Measurements from ENCODE around the gene AZIN2. TPM values are rescaled to one million over a fixed set of nuclear protein-coding genes. Genes with fewer than 3 reads are reported as not detected.
"Not testable (repeated sequence)": the region's sequence is repeated elsewhere in the genome, so short reads cannot be mapped to it uniquely, and the experiment has no call there.

Gene AZIN2
- total RNA-seq = 5.1 and 5.5 TPM in 2 replicates

DNA sequence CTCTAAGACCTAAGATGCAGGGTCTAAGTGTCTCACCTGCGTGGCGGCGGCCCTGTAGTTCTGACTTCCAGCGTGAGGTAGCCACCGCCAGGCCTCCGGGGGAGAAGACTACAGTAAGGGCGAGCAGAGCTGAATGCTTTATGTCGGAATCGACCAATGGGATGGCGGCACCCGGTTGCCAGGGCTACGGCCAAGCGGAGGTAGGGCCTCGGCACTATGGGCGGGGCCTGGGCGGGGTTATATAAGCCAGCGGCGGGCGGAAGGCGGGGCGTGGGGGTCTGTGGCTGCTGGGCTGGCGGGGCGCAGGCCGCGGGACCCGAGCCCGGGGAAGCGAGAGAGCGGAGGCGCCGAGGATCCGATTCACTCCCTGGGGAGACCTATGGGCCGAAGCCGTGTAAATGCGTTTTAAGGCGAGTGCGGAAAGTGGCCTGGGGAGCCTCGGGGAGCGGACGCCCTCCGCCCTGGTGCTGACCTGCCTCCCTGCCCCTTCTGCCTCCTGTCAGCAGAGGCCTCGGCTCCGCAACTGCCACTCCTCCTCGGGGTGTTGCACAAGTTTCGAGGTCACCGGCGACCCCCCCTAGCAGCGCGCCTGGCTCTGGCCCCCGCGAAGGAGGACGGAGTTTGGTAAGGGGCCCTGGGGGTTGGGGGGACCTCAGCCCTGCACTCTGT is at the start of gene AZIN2:
Gene AZIN2 (plus strand): TSS at position 269 of the 669 bp plus-strand sequence. CDS start 1,097 bp downstream, outside the sequence.
- intact Hi-C loops (cut with micrococcal nuclease) = loop anchor here (1.0 to 5.0 kb wide), 12 partner anchors 18 to 1594 kb away; partner anchors contain the start of genes BSDC1, RBBP4 and ZBTB8OS

DNA sequence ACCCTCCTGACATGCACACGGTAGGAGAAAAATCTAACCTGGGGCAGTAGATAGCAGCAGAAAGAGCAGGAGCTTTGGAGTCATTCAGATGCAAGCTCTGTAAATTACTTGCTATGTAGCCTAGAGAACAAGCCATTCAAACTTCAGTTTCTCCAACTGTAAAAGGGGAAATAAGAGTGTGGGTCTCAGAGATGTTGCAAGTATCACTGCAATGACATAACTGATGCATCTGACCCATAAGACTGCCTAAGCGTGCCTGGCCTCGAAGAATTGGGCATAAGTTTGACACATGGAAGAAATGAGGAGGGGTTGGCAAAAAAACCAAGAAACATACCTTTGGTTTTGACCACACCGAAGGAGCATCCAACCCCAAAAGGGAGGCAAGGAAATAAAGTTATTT is 49.4 kb upstream of the AZIN2 start:
- intact Hi-C loops (cut with micrococcal nuclease) = no loop called here

DNA sequence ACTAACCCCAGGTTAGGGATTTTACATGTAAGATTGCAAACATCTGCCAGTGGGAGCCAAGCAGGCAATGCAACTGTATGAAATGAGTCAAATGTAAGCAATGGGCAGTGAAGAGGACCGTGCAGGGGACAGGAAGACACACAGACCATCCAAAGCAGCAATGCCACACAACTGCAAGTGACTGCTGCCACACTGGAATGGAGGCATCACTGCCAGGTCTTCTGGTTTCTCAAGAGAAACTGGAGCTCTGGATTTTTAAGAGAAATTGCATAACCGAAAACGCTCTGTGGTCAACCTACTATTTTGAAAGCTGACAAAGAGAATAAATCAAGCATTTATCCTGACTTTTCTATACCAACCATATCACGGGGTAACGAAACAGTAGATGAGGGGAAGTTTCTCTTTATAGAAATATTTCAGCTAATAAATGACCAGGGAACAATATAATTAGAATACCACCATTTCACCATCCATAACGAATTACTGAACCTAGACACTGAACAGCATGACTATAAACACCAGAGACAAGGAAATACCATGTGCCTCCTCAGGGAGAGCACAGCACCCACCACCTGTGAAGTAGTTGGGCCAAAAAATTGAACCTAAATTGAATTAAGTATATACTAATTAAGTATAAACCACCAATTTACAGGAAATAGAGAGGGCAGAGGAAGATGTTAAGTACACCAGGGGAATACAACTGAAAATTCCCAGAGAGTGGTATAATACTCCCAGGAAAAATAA is 48.7 kb upstream of the AZIN2 start:
- intact Hi-C loops (cut with micrococcal nuclease) = loop anchor here (1.0 kb wide), 1 partner anchor 36 kb away; no protein-coding TSS in a partner anchor

DNA sequence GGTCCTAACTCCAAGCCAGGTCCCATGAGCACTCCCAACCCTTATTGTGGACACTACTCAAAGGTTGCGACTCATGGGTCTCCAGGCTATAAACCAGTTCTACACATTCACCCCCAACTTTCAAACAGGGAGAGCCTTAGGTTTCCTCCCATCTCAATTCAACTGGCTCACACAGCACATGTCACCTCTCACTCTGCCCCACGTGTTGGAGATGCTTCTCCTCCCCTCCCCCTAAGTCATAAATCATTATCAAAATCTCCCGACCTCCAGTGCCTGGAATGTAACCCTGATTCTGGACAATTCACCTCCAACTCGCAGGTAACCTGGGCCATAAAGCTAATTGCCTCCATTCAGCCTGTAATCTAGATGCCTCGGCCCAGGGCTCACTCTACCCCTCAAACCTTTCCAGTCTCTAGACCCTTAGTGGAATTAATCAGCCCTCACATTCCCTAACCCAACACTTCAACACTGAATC is 44.9 kb upstream of the AZIN2 start:
- intact Hi-C loops (cut with micrococcal nuclease) = loop anchor here (1.0 to 5.0 kb wide), 9 partner anchors 11 to 1739 kb away; partner anchors contain the start of genes BSDC1, RBBP4, S100PBP and SNRNP40

DNA sequence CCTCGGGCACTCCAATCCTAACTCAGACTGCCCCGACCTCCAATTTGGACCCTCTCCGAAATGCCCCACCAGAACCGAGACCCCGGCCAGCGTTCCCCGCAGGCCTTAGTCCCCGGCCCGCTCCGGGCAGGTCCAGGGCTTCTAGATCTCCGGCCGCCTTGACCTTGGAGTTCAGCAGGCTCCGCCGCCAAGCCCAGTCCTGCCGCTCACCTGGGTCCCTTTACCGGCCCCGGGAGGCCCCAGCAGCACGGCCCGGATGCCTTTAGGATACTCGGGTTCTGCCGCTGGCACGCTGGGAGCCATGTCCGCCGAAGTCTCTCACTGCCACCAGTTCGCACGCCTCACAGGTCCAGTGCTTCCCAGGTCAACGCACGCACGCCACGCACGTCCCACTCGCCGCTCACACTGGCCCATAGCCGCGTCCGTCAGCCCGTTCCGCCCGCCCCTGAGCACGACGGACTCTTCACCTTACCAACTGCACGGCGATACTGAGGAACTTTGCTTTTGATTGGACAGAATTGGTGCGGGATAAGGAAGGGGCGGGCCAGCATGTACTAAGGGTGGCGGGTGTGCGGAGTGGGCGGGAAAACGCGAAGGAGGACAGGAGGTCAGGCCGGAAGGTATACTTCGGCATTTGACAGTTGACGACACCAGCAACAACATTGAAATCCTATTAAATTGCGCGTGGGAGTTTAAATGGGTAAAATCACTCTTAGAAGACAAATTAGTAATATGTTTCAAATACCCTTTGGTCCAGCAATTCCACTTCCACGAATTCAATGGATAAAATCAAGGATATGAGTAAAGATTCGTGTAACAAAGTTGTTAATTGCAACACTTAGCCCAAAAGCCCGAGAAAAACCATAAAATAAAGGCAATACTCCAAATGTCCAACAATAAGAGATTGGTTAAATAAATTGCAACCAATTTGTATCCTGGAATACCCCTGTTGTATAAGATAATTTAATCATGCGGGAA is 44.1 kb upstream of the AZIN2 start, which contains the start of gene AK2:
Gene AK2 (minus strand): TSS at position 358 of the 978 bp plus-strand sequence. CDS start 55 bp downstream, at position 303.
- intact Hi-C loops (cut with micrococcal nuclease) = loop anchor here (1.0 to 5.0 kb wide), 14 partner anchors 12 to 1740 kb away; partner anchors contain the start of genes AZIN2, BSDC1, RBBP4 and RNF19B

DNA sequence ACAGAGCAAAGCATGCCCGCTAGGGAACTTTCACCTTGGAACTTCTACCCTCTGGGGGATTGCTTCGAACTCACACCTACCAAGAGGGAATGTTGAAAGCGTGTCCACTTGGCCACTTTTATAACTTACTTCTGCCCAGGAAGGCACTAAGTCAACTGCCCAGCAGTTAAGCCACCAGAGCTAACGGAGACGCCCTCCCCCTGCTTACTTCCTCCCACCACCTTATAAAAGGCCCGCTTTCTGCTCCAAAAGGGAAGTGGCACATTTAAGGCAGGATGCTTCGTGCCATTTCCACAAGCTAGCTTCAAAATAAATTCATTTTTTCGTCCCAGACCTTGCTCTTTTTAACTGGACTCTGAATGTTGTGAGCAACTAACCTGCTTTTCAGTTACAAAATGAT is 41.1 kb upstream of the AZIN2 start:
- intact Hi-C loops (cut with micrococcal nuclease) = loop anchor here (5.0 kb wide), 2 partner anchors 432 to 1743 kb away; partner anchors contain the start of genes SNRNP40, ZCCHC17 and ZSCAN20

DNA sequence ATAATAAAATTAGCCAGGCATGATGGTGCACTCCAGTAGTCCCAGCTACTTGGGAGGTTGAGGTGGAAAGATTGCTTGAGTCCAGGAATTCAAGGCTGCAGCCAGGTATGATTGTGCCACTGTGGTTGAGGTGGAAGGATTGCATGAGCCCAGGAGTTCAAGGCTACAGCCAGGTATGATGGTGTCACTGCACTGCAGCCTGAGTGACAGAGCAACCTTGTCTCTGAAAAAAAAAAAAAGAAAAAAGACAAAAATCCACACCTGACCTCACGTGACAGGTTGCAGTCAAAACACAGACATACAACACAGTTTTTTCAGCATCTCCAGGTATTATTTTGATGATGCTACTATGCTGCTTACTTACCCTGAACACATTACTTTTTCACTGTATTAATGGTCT is 39.9 kb upstream of the AZIN2 start:
- intact Hi-C loops (cut with micrococcal nuclease) = no loop called here

DNA sequence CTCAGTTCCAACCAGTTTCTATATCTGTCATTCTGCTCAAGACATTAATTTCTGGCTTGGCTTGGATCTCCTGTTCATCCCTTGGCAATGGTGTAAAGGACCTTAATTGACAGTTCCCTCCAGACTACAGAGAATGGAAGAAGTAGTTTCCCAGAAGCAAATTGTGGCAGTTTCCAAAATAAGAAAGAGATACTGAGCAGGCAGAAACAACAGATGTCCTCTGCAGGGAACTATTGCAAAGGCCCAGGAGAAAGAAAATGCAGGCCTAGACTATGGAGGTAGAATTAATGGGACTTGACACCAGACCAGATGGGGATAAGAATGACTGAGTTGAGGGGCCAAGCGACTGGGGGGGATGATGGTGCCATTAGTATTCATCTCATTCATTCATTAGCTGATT is 38.1 kb upstream of the AZIN2 start:
- intact Hi-C loops (cut with micrococcal nuclease) = no loop called here

DNA sequence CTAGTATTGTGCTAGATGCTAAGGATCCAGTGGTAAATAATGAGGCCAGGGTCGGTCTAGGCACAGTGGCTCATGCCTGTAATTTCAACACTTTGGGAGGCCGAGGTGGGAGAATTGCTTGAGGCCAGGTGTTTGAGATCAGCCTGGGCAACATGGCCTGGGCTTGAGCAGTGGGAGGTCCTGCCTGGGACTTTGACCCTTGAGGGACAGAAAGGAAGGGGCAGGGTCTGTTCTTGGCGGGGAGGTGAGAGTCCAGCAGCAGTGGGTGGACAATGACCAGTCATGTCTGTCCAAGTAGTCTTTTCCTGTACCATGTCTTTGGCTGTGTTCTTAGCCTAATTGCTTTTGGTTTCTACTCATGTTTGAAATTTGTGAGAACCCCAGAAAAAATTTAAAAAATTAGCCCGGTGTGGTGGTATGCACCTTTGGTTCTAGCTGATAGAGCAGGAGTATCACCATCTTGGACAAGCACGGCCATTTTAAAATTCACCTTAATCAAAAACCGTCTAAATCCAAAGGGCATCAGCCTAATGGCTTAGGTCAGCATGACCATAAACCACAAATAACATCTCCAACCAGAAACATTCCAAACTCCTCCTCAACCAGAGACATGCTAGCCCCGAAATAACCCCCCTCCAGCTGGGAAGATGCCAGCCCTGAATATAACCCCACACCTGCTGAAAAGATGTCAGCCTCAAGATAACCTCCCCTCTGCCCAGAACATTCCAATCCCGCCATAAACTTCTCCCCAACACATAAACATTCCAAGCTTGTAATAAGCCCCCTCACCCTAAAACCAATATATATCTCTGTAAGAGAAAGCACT is 37.5 kb upstream of the AZIN2 start:
- intact Hi-C loops (cut with micrococcal nuclease) = no loop called here

DNA sequence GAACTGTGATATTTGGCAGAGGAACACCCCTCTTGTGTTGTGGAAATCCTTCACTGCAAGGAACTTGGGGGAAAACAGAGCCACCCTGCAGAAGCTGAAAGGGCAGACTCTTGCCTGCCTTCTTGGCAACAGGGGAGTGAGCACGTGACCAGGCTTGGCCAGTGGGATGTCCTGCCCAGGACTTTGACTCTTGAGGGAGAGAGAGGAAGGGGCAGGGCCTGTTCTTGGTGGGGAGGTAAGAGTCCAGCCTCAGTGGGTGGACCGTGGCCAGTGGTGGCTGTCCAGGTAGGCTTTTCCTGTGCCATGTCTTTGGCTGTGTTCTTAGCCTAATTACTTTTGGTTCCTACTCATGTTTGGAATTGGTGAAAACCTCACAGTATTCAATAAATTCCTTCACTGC is 35.7 kb upstream of the AZIN2 start:
- intact Hi-C loops (cut with micrococcal nuclease) = no loop called here

DNA sequence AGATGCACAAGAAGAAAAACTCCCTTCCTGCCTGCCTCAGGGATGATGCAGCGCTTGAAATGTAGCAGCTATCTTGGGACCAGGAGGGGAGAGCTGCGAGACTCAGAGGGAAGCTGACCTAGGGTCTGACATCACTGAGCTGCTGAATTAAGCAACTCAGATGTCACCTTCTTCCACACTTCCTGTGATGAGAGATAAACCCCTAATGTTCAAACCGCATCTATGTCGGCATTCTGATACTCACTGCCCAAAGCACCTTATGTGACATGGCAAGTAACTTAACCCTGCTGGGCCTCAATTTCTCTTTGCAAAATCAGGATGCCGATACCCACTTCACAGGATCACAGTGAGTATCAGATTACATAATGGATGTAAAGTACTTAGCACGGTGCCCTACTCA is 35.1 kb upstream of the AZIN2 start:
- intact Hi-C loops (cut with micrococcal nuclease) = no loop called here

DNA sequence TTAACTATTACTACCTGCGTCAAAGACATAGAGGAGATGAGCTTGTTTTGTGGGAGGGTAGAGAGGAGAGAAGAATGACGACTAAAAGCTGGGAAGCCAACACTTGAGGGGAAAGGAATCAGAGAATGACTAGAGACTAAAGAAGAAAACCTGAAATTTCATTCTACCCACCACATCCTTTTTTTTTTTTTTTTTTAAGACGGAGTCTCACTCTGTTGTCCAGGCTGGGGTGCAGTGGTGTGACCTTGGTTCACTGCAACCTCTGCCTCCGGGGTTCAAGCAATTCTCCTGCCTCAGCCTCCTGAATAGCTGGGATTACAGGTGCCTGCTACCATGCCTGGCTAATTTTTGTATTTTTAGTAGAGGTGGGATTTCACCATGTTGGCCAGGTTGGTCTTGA is 34.7 kb upstream of the AZIN2 start:
- intact Hi-C loops (cut with micrococcal nuclease) = not testable (repeated sequence)

DNA sequence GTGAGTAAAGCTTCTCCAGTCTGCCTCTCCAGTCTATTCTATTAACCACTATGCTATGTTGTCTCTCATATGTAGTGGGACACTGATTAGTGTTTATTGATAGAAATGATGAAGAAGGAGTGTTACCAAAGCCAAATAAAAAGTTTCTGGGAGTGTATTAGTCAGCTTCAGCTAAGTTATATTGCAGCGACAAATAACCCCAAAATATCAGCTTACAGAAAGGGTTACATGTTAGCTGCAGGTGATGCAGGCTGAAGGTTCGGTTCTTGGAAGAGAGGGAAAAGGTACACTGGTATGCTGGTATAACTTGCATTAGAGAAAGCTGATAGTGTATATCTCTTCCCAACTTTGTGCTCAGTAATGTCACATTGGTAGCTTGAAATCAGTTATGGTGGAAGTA is 33.7 kb upstream of the AZIN2 start:
- intact Hi-C loops (cut with micrococcal nuclease) = no loop called here

DNA sequence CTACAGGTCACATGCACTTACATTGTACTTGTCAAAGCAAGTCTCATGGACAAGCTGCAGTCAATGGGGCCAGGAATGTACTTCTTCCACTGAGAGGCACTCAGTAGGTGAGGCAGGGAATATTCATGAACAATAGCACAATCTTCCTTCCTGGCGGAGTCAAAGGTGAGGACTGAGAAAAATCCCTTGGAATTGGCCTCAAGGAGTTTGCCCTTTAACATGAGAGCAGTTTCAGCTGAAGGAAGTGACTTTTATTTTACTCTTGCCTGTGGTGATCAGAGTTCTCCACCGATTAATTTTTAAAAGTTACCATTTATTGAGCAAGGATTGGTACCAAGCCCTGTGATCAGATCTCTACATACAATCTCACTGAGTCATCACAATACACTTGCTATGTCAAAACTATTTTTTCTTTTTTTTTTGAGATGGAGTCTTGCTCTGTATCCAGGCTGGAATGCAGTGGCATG is 33.1 kb upstream of the AZIN2 start:
- intact Hi-C loops (cut with micrococcal nuclease) = no loop called here

DNA sequence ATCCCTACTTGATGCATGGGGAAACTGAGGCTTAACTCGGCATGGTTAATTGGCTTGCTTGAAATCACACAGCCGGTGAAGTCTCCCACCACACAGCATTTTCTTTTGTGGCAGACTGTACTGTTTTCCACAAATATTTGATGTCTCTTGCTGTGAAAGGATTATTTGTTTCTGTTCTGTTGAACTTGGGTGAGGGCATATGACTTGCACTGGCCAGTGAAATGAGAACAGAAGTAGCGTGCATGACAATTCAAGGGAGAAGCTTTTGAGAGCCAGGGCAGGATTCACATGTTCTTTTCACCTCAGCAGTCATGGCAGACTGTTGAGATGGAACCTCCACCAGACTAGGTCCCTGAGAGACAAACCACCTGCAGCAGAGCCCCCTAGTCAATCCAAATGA is 32.5 kb upstream of the AZIN2 start:
- intact Hi-C loops (cut with micrococcal nuclease) = no loop called here

DNA sequence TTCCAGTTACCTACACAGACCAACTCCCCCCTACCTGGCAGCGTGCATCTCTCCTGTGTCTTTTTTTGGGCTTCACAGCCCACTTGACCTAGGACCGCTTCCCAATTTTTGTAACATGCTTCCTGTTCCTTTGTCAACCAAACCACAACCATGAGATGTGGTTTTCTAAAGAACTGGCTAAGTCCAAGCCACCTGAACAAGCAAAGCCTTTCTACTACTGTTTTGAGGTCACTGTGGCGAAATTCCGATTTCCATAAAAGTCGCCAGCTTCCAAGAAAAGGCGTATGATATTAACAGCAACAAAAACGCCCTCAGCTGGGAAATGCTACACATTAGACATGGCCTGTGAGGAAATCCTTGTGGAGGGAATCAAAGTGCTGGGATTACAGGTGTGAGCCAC is 31.6 kb upstream of the AZIN2 start:
- intact Hi-C loops (cut with micrococcal nuclease) = no loop called here

DNA sequence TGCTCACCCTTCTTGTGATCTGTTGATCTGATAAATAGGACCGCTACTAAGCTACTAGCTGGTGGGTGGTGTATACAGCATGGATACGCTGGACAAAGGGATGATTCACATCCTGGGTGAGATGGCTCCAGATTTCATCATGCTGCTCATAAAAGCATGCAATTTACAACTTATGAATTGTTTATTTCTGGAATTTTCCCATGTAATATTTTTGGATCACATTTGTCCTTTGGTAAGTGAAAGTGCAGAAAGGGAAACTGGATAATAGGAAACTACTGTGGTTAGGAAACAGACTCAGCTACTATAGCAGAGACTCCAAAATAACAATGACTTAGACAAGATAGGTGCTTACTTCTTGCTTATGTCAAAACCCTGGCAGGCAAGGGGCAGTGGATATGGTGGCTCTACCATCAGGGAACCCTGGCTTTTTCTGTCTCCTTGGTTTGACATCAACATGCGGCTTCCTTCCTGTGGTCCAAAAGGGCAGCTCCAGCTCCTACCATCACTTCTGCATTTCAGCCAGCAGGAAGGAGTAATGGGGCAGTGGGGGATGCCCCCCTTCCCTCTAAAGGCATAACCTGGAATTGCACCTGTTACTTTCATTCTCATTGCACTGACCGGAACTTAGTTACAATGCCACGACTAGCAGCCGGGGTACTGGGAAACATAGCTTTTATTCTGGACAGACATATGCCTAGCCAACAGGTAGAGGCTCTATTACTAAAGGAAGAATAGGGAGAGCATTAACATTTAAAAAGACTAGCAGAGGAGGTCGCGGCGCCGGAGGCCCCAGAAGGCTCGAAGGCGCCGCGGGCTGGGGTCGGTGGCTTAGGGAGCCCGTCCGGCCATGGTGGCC is 30.5 kb upstream of the AZIN2 start:
- intact Hi-C loops (cut with micrococcal nuclease) = no loop called here

DNA sequence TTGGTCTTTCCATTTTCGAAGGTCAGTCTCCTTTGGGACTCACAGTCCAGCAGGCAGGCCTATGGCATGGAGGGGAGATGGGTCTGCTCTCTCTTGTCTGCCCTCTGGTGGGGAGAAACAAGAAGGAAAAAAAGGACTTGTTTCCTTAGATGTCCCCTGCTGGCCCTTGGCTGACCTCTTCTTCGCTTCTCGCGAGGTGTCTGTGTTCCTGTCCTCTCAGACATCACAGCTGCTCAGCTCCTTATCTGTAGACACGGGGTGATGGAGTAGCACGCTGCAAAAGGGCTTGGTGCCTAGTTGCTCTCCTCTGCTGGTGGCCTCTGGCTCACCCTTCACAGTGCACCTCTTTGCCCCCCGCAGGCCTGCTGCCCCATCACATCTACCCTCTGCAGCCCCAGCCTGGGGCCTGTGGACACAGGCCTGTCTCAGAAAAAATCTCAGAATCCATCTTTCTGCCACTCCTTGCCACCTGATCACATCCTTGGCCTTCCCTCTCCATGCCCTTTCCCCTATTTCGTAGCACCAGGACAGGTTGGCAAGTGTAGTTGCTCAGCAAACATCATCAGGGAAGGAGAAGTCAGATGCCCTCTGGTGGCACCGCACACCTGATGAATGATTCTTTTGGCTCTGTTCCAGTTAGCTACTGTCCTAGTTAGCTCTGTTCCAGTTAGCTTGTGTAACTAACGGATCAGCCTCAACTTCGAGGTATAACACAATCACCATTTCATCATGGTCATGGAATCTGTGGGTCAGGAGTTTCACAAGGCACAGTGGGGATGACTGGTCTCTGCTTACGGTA is 25.5 kb upstream of the AZIN2 start:
- intact Hi-C loops (cut with micrococcal nuclease) = loop anchor here (1.0 kb wide), 2 partner anchors 122 to 179 kb away; no protein-coding TSS in a partner anchor

All from T-helper 1 cell treated with Interleukin-12 subunit alpha and Interleukin-12 subunit beta and Interleukin-4 antibody, amounts not matched to agents 30 ng/mL and 1 ng/mL, for 36 hours (primary cell).